MM.1S (cell line): ENCODE data around the gene PRCP.

Experiments
- EZH2 ChIP-seq: fragments of 300-600 bp; sonication (generic); optimal IDR thresholded peaks from 2 replicates; pipeline ENCODE3; 2017; ENCODE audit warnings: low read depth, mild to moderate bottlenecking, antibody characterized with exemption, low read length, mixed read lengths
- EZH2phosphoT487 ChIP-seq: fragments of 300-600 bp; sonication (generic); IDR thresholded peaks from 2 replicates; pipeline ENCODE4 v1.6.1; 2018; ENCODE audit warnings: antibody characterized with exemption, low read length
- TF ChIP-seq, protein P1 (sequence below): fragments of 300-600 bp; sonication (generic); IDR thresholded peaks from 2 replicates; pipeline ENCODE4 v1.5.1; 2016; ENCODE audit warnings: antibody characterized with exemption, low read length, mixed read lengths

GRCh38 chr11:82796998-82797961 is 103.0 kb downstream of the PRCP start:
- TF ChIP-seq, protein P1, sequence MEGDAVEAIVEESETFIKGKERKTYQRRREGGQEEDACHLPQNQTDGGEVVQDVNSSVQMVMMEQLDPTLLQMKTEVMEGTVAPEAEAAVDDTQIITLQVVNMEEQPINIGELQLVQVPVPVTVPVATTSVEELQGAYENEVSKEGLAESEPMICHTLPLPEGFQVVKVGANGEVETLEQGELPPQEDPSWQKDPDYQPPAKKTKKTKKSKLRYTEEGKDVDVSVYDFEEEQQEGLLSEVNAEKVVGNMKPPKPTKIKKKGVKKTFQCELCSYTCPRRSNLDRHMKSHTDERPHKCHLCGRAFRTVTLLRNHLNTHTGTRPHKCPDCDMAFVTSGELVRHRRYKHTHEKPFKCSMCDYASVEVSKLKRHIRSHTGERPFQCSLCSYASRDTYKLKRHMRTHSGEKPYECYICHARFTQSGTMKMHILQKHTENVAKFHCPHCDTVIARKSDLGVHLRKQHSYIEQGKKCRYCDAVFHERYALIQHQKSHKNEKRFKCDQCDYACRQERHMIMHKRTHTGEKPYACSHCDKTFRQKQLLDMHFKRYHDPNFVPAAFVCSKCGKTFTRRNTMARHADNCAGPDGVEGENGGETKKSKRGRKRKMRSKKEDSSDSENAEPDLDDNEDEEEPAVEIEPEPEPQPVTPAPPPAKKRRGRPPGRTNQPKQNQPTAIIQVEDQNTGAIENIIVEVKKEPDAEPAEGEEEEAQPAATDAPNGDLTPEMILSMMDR, result no peak
- TF ChIP-seq EZH2 (no peak), EZH2phosphoT487 (no peak)
